GM21723 (cell line): ENCODE data around the gene SCN4A.
"Not testable (repeated sequence)": the region's sequence is repeated elsewhere in the genome, so short reads cannot be mapped to it uniquely, and the experiment has no call there.

Source experiments
- ATAC-seq: cut with Tn5 transposase; IDR thresholded peaks from one replicate; pipeline ENCODE4 v1.9.1; 2021; ENCODE audit warnings: mild to moderate bottlenecking, moderate library complexity; ENCODE audit not compliant: unreplicated experiment

The SCN4A gene

GRCh38 chr17:63986821-63987220, 14.1 kb upstream of the SCN4A start:
- ATAC-seq, result no peak

DNA sequence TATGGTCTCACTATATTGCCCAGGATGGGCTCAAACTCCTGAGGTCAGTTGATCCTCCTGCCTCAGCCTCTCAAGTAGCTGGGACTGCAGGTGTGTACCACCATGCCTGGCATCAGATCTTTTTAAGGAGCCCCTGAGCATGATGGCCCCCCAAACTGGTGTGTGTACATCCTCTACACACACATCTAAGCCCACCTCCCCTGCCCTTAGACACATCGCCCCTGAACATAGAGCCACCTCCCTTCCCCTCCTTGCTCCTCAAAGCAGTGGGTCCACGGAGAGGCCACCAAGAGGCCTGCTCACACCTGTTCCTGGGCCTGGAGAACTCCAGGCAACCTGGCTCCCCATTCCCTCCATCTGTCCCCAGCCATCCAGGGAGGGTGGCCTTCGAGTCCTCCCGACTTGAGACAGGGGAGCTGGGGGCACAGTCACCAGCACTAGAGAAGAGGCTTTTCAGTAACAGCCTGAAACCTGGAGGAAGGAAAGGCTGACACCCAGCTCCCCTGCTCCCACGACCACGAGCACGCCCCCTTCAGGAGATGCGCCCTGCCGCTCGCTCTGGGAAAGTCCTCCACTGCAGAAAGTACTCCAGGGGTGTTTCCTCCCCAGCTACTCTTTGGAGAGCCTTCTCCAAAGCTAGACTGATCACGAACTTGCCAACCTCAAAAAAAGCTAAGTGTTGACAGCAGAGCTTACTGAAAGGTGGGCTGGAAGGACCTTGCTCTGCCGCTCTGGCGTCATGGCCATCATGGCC, 12.8 kb upstream of the SCN4A start:
- ATAC-seq, result no peak

- no peak for ATAC-seq
Observed at GRCh38 chr17:63984651-63985386, 12.1 kb upstream of the SCN4A start.

GRCh38 chr17:63984236-63984635, 11.5 kb upstream of the SCN4A start:
- no peak for ATAC-seq

DNA sequence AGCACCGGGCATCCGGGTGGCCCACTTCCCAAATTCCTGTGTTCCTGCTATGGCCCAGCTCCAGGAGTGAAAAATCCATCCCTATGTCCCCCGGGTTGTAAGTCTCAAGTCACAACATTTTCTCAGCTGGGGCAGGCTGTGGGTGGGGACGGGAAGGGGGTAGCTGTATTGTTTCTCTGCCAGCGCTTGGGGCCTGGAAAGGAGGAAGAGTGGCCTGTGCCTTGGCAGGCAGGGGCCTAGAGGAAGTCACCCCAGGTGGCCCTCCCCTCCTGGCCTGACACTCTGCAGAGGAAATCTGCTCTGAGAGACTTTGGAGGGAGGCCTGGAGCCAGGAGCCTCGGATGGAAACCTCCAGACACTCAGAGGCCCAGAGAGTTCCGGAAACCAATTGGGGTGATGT, 10.6 kb upstream of the SCN4A start:
- no peak for ATAC-seq

- not testable (repeated sequence) for ATAC-seq
Observed at GRCh38 chr17:63982641-63983040, 9.9 kb upstream of the SCN4A start.

DNA sequence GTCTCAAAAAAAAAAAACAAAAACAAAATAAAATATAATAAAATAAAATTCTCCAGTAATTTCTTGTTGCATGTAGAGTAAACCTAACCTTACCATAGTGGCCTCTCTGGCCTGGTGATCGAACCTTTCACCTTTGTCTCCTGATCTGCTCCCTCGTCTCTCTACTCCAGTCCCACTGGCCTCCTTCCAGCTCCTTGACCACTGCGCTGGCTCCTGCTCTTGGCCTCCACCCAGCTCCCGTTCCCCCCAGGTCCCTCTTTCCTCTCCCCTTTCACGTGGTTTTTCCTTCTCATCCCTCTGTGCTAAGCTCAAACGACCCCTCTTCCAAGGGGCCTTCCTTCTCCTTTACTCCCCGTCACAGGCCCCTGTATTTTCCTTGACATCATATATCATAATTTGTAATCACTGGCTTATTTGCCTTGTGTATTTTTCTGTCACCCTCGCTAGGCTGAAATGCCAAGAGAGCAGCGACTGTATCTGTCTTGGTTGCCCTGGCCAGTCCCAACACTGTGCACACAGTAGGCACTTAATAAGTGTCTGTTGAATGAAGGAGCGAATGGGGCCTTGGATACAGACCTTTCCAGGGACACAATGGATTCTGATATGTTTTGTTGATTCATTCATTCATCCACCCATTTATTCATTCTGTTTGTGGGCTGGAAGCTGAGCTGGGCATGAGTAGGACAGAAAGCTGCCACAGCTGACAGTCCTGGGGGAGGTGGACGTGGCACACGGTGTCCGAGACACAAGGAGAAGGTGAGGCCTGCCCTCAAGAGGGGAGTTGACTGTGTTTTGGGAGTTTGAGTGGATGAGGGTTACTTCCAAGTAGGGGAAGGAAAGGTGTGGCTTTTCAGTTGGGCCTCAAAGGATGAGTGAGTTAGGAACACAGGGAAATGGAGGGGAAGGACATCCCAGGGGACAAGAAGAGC, 5.8 kb upstream of the SCN4A start:
- ATAC-seq, result no peak

DNA sequence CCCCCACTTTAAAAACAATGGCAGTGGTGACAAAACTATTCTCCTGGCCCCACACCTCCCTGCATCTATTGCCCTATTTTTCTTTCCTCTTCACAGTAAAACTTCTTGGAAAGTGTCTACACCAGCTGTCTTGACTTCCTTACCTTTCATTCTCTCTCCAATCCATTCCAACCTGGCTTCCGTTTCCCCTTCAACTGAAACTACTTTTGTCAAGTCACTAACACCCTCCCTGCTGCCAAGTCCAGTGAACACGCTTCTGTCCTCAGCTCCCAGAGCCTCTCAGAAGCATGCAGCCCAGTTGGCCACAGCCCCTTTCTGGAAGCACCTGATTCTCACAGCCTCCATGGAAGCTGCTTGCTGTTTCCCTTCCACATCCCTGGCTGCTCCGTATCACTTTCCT, 4.0 kb upstream of the SCN4A start:
- ATAC-seq, result no peak

DNA sequence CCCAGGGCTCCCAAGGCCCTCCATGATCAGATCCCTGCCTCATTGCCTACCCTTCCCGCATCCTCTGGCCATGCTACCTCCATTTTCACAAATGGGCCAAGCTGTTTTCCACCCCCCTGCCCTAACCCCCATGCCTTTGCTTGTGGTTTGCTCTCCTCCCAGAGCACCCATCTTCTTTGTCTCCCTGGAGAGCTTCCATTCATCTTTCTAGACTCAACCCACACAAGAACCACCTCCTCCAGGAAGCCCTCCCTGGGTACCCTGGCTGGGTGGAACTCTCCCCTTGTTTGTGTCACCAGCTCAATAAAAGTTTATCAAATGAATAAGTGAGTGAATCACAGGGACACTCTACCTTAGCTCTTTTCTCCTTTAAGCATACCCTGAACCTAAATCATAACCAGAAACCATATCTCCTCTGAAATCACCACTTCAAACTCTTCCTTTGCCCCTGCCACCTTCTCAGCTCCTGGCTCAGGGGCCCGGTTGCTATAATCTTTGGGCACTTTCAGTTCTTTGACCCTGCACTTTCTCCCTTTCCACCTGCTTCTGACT, 2.9 kb upstream of the SCN4A start:
- no peak for ATAC-seq

- no peak for ATAC-seq
Observed at GRCh38 chr17:63974594-63975192, 2.0 kb upstream of the SCN4A start.

DNA sequence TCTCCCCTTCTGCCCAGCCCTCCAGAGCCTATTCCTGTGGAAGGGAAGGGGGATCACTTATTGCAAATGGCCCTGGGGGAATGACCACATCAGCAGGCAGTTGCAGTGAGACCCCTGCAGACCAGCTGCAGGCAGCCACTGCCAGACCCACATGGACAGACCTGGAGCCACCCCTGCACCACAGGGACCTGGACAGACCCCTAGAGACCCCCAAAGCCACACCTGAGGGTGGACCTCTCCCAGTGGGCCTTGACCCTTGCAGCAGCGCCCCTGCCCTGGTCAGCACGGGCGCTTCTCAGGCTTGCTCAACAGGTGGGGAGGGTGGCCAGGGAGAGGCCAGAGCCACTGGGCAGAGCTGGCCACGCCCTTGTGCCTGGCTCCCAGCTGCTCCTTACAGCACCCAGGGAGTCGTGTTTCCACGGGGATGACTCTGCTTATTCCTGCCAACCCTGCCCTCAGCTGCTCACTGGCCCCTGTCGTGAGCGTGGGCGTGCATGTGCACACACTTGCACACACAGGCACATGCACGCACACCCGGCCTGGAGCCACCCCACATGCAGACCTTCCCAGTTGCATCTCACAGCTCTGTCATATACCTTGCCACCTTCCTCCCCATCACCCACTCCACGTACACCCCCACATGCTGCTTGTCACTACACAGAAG, 1.3 kb upstream of the SCN4A start:
- ATAC-seq, result no peak

GRCh38 chr17:63973247-63973646, 529 bp upstream of the SCN4A start:
- no peak for ATAC-seq

GRCh38 chr17:63969278-63969677, 3.4 kb downstream of the SCN4A start:
- no peak for ATAC-seq

DNA sequence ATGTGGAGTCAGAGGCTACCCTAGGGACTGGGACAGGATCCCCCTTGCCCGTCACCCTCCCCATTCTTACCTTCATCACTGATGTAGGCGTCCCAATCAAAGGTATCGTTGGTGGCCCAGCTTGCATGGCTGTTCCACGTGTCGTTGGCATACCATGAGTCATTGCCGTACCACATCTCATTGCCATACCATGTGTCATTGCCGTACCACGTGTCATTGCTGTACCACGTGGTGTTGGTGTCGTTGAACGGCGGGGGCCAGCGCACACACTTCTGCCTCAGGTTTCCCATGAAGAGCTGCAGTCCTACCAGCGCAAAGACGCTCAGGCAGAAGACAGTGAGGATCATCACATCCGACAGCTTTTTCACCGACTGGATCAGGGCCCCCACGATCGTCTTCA, 4.8 kb downstream of the SCN4A start:
- no peak for ATAC-seq

GRCh38 chr17:63966646-63967264, 6.0 kb downstream of the SCN4A start:
- ATAC-seq, result no peak

GRCh38 chr17:63963123-63963522, 9.6 kb downstream of the SCN4A start:
- no peak for ATAC-seq

DNA sequence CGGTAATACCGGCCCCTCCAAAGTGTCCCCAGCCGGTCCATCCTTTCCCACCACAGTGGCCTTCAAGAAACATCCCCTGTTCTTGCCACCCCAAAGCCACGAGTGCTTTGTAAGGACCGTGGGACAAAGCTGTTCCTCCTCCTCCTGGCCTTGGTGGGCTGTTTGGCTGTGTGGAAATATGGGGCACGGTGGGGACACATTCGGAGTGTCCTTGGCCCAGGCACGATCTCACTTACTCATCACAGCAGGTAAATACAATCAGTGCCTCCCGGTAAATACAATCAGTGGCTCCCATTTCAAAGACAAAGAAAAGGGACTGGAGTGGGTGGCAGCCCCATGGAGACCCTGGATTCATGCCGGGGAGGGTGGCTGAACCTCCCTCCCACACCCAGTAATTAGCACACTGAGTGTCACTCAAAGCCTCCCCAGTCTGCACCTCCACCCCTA, 10.4 kb downstream of the SCN4A start:
- no peak for ATAC-seq

DNA sequence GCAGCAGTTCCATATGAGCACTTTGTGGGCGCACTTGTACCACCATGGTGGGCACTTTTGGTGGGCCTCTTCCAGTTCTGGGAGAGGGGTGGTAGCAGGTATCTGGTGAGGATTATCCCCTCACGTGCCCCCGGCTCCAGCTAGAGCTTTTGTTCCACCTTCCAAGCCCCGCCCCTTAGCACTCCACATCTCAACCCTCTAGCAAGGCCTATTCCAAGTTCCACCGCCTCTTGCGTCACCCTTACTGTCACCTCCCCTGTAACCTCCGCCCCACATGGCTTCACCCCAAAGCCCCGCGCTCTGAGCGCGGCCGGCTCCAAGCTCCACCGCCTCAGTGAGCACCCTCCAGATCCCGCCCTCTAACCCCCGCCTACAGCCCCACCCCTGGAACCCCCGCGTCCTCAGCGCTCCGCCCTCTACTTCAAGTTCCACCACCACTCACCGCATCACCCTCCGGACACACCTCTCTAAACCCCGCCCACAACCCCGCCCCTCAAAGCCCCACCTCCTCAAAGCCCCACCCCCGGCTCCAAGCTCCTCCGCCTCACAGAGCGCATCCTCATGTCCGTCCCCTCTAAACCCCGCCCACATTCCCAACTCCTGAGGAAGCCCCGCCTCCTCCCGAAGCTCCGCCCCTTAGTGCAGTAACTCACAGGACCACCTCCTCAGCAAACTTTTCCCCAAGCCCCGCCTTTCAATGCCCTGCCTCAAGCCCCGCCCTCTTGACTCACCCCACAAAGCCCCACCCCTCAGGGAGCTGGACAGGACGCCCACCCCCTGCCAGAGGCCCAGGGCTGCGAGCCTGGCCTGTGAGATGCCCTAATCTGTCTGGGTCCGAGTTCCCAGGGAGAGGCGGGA, 11.1 kb downstream of the SCN4A start:
- no peak for ATAC-seq

DNA sequence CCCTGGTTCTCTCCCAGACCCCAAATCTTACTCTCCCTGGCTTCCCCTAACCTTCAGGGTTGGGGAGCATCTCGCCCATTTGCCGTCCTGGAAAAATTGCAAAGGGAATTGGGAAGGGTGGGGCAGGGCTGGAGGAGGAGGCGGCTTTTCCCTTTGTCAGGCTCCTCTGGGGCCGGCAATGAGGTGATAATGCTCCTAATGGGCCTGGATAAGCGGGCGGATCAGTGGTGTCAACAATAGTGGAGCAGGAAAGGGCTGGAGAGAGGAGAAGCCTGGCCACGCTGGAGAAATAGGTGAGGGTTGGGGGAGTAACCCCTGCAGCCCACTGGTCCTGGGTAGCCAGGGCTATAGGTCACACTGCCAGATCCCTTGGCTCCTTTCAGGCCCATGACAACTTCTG, 12.3 kb downstream of the SCN4A start:
- no peak for ATAC-seq
